ENCODE results near the gene PAMR1. TPM values are rescaled to one million over a fixed set of nuclear protein-coding genes. Genes with fewer than 3 reads are reported as not detected.

Gene PAMR1
- total RNA-seq, 1 donor: 49.9 TPM

DNA sequence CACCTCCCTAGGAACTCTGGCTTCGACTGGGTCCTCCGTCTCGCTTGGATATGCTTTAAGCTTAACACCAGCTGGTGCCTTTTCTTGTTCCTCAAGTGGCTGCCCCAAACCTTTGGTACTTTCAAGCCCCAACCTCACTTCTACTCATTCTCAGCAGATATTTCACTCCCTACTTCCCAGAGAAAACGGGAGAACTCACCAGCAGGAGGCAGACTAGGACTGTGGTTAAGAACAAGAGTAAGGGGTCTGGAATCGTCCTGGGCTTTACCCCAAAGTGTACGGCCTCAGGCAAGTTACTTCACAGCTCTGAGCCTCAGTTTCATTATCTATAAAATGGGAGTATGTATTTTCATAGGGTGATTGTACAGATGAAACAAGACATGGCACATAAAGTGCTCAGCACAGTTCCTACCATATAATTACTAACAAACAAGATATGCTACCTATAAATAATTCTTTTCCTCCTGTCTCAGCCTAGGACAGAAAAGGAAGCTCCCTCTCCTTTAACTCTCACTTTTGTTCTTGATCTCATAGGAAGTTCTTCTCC, 37.8 kb downstream of the PAMR1 start:
- peaks cover 2% of the 10 kb centered on the region for H3K9me3 ChIP-seq (ENCODE audit: low read depth, low read length)
- no peaks in the 10 kb centered on the region for H3K27me3 ChIP-seq (ENCODE audit: insufficient read depth, low read length)
- TF ChIP-seq, protein P1, sequence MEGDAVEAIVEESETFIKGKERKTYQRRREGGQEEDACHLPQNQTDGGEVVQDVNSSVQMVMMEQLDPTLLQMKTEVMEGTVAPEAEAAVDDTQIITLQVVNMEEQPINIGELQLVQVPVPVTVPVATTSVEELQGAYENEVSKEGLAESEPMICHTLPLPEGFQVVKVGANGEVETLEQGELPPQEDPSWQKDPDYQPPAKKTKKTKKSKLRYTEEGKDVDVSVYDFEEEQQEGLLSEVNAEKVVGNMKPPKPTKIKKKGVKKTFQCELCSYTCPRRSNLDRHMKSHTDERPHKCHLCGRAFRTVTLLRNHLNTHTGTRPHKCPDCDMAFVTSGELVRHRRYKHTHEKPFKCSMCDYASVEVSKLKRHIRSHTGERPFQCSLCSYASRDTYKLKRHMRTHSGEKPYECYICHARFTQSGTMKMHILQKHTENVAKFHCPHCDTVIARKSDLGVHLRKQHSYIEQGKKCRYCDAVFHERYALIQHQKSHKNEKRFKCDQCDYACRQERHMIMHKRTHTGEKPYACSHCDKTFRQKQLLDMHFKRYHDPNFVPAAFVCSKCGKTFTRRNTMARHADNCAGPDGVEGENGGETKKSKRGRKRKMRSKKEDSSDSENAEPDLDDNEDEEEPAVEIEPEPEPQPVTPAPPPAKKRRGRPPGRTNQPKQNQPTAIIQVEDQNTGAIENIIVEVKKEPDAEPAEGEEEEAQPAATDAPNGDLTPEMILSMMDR (IDR thresholded peaks at IDR 0.05; ENCODE audit: extremely low read depth, low read depth, low read length): peak; percentile 69
- H4K20me1 ChIP-seq (ENCODE audit: insufficient read depth, low read length): peaks cover 4% of the 10 kb centered on the region
- H2AFZ ChIP-seq (ENCODE audit: low read length): no peak overlapping the region
- H3K4me1 ChIP-seq (ENCODE audit: insufficient read depth, low read length): peaks cover 57% of the 10 kb centered on the region
- no peak overlapping the region for H3K4me3 ChIP-seq (ENCODE audit: insufficient read depth, low read length)
- no peak overlapping the region for H3K4me2 ChIP-seq (ENCODE audit: insufficient read depth, low read length)
- H3K27ac ChIP-seq (ENCODE audit: low read depth, low read length): no peak overlapping the region
- no peaks in the 10 kb centered on the region for H3K79me2 ChIP-seq (ENCODE audit: insufficient read depth, low read length)
- DNase-seq (ENCODE audit: insufficient read length, low spot score, missing footprints): no peak
- peaks cover 8% of the 10 kb centered on the region for H3K36me3 ChIP-seq (ENCODE audit: insufficient read depth, low read length)

DNA sequence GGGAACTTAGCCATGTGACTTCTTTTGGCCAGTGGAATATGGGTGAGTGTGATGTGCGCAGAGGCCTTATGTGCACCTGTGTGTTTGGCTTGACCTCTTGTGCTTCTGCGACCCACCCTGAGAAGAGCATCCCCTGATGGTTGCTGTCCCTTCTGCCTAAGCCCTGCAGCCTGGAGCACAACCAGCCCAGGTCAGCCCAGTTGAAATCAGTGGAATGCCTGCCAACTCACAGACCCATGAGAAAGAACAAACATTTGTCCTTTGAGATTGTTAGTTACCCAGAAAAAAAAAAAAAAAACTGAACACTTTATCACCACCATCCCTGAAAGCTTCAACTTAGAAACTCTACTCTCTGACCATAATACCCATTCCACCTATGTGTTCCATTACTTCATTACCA, 38.5 kb downstream of the PAMR1 start:
- no peak overlapping the region for H2AFZ ChIP-seq (ENCODE audit: low read length)
- TF ChIP-seq, protein P1 (IDR thresholded peaks at IDR 0.05; ENCODE audit: extremely low read depth, low read depth, low read length): no peak
- H3K36me3 ChIP-seq (ENCODE audit: insufficient read depth, low read length): peaks cover 6% of the 10 kb centered on the region
- no peak overlapping the region for H3K27ac ChIP-seq (ENCODE audit: low read depth, low read length)
- no peaks in the 10 kb centered on the region for H3K79me2 ChIP-seq (ENCODE audit: insufficient read depth, low read length)
- no peak overlapping the region for H3K4me3 ChIP-seq (ENCODE audit: insufficient read depth, low read length)
- peaks cover 54% of the 10 kb centered on the region for H3K4me1 ChIP-seq (ENCODE audit: insufficient read depth, low read length)
- H3K9me3 ChIP-seq (ENCODE audit: low read depth, low read length): peaks cover 3% of the 10 kb centered on the region
- no peaks in the 10 kb centered on the region for H3K27me3 ChIP-seq (ENCODE audit: insufficient read depth, low read length)
- H3K4me2 ChIP-seq (ENCODE audit: insufficient read depth, low read length): no peak overlapping the region
- H4K20me1 ChIP-seq (ENCODE audit: insufficient read depth, low read length): peaks cover 4% of the 10 kb centered on the region
- no peak for DNase-seq (ENCODE audit: insufficient read length, low spot score, missing footprints)

DNA sequence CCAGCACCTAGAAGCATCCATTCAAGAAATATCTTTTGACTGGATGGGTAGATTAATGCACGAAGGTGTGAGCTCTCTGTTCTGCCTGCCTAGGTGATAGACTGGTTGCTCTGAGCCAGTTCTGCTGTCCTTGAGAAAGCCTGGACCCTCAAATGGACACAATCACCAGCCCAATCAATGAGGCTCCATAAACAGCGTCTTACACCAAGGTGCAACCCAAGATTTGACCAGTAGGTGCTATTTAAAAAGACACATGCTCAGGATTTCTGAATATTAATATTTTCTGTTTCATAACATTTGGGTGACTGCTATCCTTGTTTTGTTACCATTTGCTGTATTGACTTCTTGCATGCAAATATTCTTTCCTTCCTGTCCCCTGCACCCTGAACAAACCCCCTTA, 39.0 kb downstream of the PAMR1 start:
- Histone ChIP-seq H3K27ac (ENCODE audit: low read depth, low read length) (no peak overlapping the region), H3K36me3 (ENCODE audit: insufficient read depth, low read length) (peaks cover 6% of the 10 kb centered on the region), H3K4me3 (ENCODE audit: insufficient read depth, low read length) (no peak overlapping the region), H3K4me1 (ENCODE audit: insufficient read depth, low read length) (peaks cover 51% of the 10 kb centered on the region), H4K20me1 (ENCODE audit: insufficient read depth, low read length) (peaks cover 4% of the 10 kb centered on the region), H2AFZ (ENCODE audit: low read length) (no peak overlapping the region), H3K9me3 (ENCODE audit: low read depth, low read length) (peaks cover 3% of the 10 kb centered on the region), H3K27me3 (ENCODE audit: insufficient read depth, low read length) (no peaks in the 10 kb centered on the region), H3K4me2 (ENCODE audit: insufficient read depth, low read length) (no peak overlapping the region), H3K79me2 (ENCODE audit: insufficient read depth, low read length) (no peaks in the 10 kb centered on the region)
- TF ChIP-seq, protein P1 (IDR thresholded peaks at IDR 0.05; ENCODE audit: extremely low read depth, low read depth, low read length): peak; percentile 25
- DNase-seq (ENCODE audit: insufficient read length, low spot score, missing footprints): no peak

DNA sequence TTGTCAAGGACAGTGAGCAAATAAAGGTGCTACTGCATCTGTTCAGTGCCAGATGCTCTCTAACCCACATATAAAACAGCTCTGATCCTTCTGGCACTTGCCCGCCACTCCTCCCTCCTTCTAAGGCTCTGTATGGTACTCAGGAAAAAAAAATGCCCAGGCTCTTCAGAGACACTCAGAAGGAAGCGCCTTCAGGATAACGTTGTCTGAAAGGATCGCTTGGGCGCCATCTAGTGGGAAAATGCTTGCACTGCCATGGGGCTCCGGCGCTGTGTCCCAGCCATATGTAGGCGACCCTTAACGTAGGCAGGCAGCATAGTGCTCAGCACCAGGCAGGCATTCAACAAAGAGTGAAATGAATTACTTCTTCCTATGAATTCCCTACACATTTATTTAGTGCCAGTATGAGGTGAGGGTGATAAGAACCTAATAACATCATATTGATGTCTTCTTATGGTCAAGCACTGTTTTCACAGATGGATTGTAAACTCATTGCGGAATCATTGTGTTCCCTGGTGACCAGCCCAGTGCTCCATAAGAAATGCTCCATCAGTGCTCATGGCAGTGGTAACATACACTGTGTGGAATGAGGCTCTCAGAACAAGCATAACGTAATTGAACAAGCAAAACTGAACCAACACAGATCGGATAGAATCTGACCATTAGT, 39.6 kb downstream of the PAMR1 start:
- H3K79me2 ChIP-seq (ENCODE audit: insufficient read depth, low read length): no peaks in the 10 kb centered on the region
- no peak overlapping the region for H2AFZ ChIP-seq (ENCODE audit: low read length)
- H3K9me3 ChIP-seq (ENCODE audit: low read depth, low read length): peaks cover 3% of the 10 kb centered on the region
- no peaks in the 10 kb centered on the region for H3K27me3 ChIP-seq (ENCODE audit: insufficient read depth, low read length)
- no peak overlapping the region for H3K27ac ChIP-seq (ENCODE audit: low read depth, low read length)
- H3K4me3 ChIP-seq (ENCODE audit: insufficient read depth, low read length): no peak overlapping the region
- H3K4me1 ChIP-seq (ENCODE audit: insufficient read depth, low read length): peaks cover 45% of the 10 kb centered on the region
- no peak overlapping the region for H3K4me2 ChIP-seq (ENCODE audit: insufficient read depth, low read length)
- TF ChIP-seq, protein P1 (IDR thresholded peaks at IDR 0.05; ENCODE audit: extremely low read depth, low read depth, low read length): peak; percentile 93
- peaks cover 6% of the 10 kb centered on the region for H3K36me3 ChIP-seq (ENCODE audit: insufficient read depth, low read length)
- peaks cover 4% of the 10 kb centered on the region for H4K20me1 ChIP-seq (ENCODE audit: insufficient read depth, low read length)
- DNase-seq (ENCODE audit: insufficient read length, low spot score, missing footprints): no peak
